Activated CD4-positive, alpha-beta T cell treated with anti-CD3 and anti-CD28 coated beads for 36 hours (primary cell): ENCODE data around the gene PTP4A2. TPM values are rescaled to one million over a fixed set of nuclear protein-coding genes. Genes with fewer than 3 reads are reported as not detected.
A peak's percentile ranks its signal among the peaks of the same experiment; 100 is the strongest.

ENCODE experiments used
- ATAC-seq: fragments of 200-7000 bp; cut with Tn5 transposase; one replicate; pipeline ENCODE4 v1.10.0; 2021; ENCODE audit warnings: mild to moderate bottlenecking, moderate library complexity
- CTCF ChIA-PET: fragments of 350-600 bp; sonication (Branson Sonifier 250); formaldehyde crosslinking; loops from one replicate; lab custom pipeline; 2021; ENCODE audit warnings: antibody characterized with exemption; lab: Charles Lee
- POLR2A ChIA-PET: fragments of 350-600 bp; sonication (Branson Sonifier 250); formaldehyde crosslinking; loops from one replicate; lab custom pipeline; 2021; ENCODE audit warnings: antibody characterized with exemption, inconsistent platforms; lab: Charles Lee
- DNase-seq: peaks from one replicate; pipeline ENCODE4 v3.0.0-alpha.2; 2020
- H3K27ac Mint-ChIP-seq: one replicate; pipeline ENCODE4 v1.8.0; 2021; ENCODE audit warnings: mixed read lengths
- H3K27me3 Mint-ChIP-seq: one replicate; pipeline ENCODE4 v1.8.0; 2021; ENCODE audit warnings: mixed read lengths
- H3K36me3 Mint-ChIP-seq: one replicate; pipeline ENCODE4 v1.8.0; 2021; ENCODE audit warnings: low read depth, mixed read lengths
- H3K4me1 Mint-ChIP-seq: one replicate; pipeline ENCODE4 v1.8.0; 2021; ENCODE audit warnings: mixed read lengths
- H3K4me3 Mint-ChIP-seq: one replicate; pipeline ENCODE4 v1.8.0; 2021; ENCODE audit warnings: mild to moderate bottlenecking, moderate library complexity, mixed read lengths
- H3K9me3 Mint-ChIP-seq: one replicate; pipeline ENCODE4 v1.8.0; 2021; ENCODE audit warnings: low read depth, mixed read lengths
- intact Hi-C, 2 experiments: fragments of 100-400 bp; cut with DNase I in 1 of 2; cut with micrococcal nuclease in 1 of 2; formaldehyde crosslinking; loops; one replicate each; pipeline versions ENCODE4 v1.14.2 to v1.15.1; 2022 to 2024; cut with DNase I, micrococcal nuclease
- total RNA-seq, 2 experiments: library from RNA; stranded (reverse); gene quantifications; one replicate each; pipeline ENCODE4 v1.2.3, GENCODE V29; 2021

PTP4A2 gene
- total RNA-seq, 2 experiments from 2014 or later, result 279 to 314 TPM

DNA sequence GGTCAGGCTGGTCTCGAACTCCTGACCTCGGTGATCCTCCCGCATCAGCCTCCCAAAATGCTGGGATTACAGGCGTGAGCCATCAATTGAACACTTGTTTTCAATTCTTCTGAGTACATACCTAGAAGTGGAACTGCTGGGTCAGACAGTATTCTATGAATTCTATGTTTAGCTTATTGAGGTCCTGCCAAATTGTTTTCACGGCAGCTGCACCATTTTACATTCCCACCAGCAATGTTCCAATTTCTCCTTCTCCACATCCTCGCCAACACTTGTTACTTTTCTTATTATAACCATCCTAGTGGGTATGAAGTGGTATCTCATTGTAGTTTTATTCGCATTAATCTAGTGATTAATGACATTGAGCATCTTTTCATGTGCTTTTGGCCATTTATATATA, 49.9 kb downstream of the PTP4A2 start:
- ATAC-seq (no peak), DNase-seq (no peak)
- no peaks in the 10 kb centered on the region for H3K9me3 Mint-ChIP-seq
- ChIA-PET CTCF (interaction anchor here (0.8 kb wide), 1 partner anchor 154 kb away, joined by 3 read pairs; no protein-coding TSS in a partner anchor), POLR2A (interaction anchor here (0.6 to 0.7 kb wide), 2 partner anchors 18 to 51 kb away, joined by 4 read pairs; no protein-coding TSS in a partner anchor)
- no peaks in the 10 kb centered on the region for H3K36me3 Mint-ChIP-seq
- H3K27me3 Mint-ChIP-seq, result no peaks in the 10 kb centered on the region
- peak overlapping the region; percentile 58 for H3K27ac Mint-ChIP-seq
- no peak overlapping the region for H3K4me3 Mint-ChIP-seq
- H3K4me1 Mint-ChIP-seq, result peaks cover 39% of the 10 kb centered on the region
- intact Hi-C loops, result loop anchor here in 1 of 2 experiments (2.0 kb wide), 1 partner anchor 61 kb away; no protein-coding TSS in a partner anchor

DNA sequence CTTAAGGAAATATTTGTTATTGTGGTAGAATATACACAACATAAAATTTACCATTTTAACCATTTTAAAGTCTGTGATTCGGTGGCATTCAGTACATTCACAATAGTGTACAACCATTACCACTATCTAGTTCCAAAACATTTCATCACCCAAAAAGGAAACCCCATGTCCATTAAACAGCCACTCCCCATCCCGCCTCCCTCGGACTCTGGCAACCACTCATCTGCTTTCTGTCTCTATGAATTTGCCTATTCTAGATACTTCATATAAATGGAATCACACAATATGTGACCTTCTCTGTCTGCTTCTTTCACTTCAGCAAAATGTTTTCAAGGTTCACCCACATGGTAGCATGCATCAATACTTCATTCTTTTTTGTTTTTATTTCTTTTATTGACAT, 51.3 kb downstream of the PTP4A2 start:
- Mint-ChIP-seq H3K27ac (no peak overlapping the region), H3K4me3 (no peak overlapping the region), H3K27me3 (no peaks in the 10 kb centered on the region), H3K9me3 (no peaks in the 10 kb centered on the region), H3K36me3 (no peaks in the 10 kb centered on the region), H3K4me1 (peaks cover 35% of the 10 kb centered on the region)
- DNase-seq (no peak), ATAC-seq (no peak)
- CTCF ChIA-PET, result interaction anchor here (1.0 kb wide), 1 partner anchor 84 kb away, joined by 3 read pairs; no protein-coding TSS in a partner anchor
- POLR2A ChIA-PET, result no interaction called here
- intact Hi-C loops, result no loop called here

DNA sequence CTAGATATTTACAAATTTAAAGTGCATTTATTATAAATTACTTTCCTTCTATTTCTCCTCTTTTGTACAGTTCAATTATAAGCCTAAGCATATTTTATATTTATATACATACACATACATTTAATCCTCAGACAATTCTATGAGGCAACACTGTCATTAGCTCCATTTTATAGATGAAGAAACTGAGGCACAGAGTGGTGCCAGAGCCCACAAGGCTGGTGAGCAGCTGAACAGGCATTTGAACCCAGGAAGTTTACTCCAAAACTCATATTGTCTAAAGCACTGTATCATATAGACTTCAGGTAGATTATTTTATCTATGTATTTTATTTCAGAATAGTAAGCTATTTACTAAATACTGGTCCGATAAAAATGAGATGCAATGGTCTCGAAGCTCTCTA, 52.3 kb downstream of the PTP4A2 start:
- POLR2A ChIA-PET, result interaction anchor here (0.6 kb wide), 2 partner anchors 32 to 72 kb away, joined by 3 read pairs; no protein-coding TSS in a partner anchor
- Mint-ChIP-seq H3K4me3 (no peak overlapping the region), H3K9me3 (no peaks in the 10 kb centered on the region), H3K4me1 (peaks cover 28% of the 10 kb centered on the region), H3K27me3 (no peaks in the 10 kb centered on the region), H3K36me3 (no peaks in the 10 kb centered on the region), H3K27ac (no peak overlapping the region)
- intact Hi-C loops, result no loop called here
- no peak for ATAC-seq
- CTCF ChIA-PET, result interaction anchor here (0.5 to 0.7 kb wide), 3 partner anchors 14 to 121 kb away, joined by 3 to 5 read pairs (median 4); no protein-coding TSS in a partner anchor
- DNase-seq, result no peak

DNA sequence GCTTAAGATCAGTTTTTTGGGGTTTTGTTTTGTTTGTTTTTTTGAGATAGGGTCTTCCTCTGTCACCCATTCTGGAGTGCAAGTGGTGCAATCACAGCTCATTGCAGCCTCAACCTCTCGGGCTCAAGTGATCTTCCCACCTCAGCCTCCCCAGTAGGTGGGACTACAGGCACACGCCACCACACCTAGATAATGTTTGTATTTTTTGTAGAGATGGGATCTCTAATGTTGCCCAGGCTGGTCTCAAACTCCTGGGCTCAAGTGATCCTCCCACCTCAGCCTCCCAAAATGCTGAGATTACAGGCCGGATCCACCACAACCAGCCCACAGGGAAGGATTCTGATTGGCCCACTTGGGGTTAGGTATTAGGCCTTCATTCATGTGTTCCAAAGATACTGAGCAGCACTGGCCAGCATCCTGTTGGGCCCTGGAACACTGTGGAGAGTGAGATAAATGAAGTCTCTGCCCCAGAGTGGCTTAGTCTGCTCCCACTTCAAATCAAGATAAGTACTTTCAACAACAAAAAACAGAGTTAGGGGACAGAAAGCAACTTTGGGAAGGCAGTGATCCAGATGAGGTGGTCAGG, 54.7 kb downstream of the PTP4A2 start:
- ATAC-seq (no peak), DNase-seq (no peak)
- ChIA-PET POLR2A (no interaction called here), CTCF (interaction anchor here (0.6 kb wide), 2 partner anchors 23 to 111 kb away, joined by 3 read pairs; no protein-coding TSS in a partner anchor)
- Mint-ChIP-seq H3K4me1 (peaks cover 11% of the 10 kb centered on the region), H3K27me3 (no peaks in the 10 kb centered on the region), H3K4me3 (no peak overlapping the region), H3K9me3 (no peaks in the 10 kb centered on the region), H3K36me3 (no peaks in the 10 kb centered on the region), H3K27ac (no peak overlapping the region)
- intact Hi-C loops, result no loop called here

DNA sequence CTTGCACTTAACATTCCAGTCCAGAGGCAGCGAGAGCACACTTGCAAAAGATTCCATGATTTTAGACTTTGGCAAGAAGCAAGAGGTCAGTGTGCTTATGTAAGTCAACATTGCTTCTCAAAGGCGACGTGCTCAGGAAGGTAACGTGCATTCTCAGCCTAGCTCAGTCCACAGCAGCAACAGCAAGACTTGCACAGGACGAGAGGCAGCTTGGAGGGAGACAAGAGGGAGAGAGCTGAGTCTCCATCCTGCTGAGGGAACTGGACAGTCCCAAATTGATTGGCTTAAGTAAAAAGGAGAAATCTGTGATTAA, 56.5 kb downstream of the PTP4A2 start:
- no peaks in the 10 kb centered on the region for H3K36me3 Mint-ChIP-seq
- no peak overlapping the region for H3K27ac Mint-ChIP-seq
- ChIA-PET POLR2A (interaction anchor here (0.6 kb wide), 1 partner anchor 76 kb away, joined by 3 read pairs; no protein-coding TSS in a partner anchor), CTCF (interaction anchor here (1.2 kb wide), 1 partner anchor 38 kb away, joined by 3 read pairs; no protein-coding TSS in a partner anchor)
- H3K9me3 Mint-ChIP-seq, result no peaks in the 10 kb centered on the region
- DNase-seq, result no peak
- H3K4me1 Mint-ChIP-seq, result peaks cover 6% of the 10 kb centered on the region
- intact Hi-C loops, result no loop called here
- ATAC-seq, result no peak
- no peak overlapping the region for H3K4me3 Mint-ChIP-seq
- H3K27me3 Mint-ChIP-seq, result no peaks in the 10 kb centered on the region

DNA sequence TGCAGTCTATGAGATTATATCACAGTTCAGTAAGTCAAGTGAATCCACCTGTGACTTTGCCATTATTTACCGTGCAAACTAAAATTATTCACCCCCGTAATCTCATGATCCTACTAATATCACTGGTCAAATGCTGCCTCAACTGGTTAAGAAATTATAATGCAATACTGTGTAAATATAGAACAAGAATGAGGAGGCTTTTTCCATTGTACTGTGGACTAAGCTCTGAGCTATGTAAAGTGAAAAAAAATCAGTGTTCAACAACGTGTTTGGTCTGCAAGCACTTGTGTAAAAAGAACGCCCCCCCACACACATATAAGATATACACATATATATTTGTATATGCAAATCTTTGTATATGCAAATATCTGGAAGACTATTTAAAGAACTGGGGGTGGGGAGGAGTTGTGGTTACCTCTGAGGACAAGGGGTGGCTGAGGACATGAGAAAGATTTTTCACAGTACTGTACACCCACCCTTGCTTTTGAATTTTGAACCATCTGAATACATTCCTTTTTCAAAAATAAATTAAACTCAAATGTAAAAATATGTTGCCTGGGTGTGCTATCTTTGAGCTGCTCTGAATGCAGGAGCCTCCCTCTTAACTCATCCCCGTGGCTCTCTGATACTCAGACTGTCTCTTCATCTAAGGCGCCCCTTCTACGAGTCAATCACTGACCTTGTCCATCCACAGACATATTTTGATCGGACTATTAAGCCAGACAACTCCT, 57.0 kb downstream of the PTP4A2 start:
- DNase-seq, result no peak
- Mint-ChIP-seq H3K9me3 (no peaks in the 10 kb centered on the region), H3K36me3 (no peaks in the 10 kb centered on the region), H3K27ac (peak overlapping the region; percentile 6), H3K27me3 (no peaks in the 10 kb centered on the region), H3K4me3 (no peak overlapping the region), H3K4me1 (peaks cover 9% of the 10 kb centered on the region)
- no peak for ATAC-seq
- POLR2A ChIA-PET, result interaction anchor here (0.6 kb wide), 1 partner anchor 75 kb away, joined by 3 read pairs; no protein-coding TSS in a partner anchor
- intact Hi-C loops, result no loop called here
- CTCF ChIA-PET, result interaction anchor here (0.6 to 1.2 kb wide), 2 partner anchors 38 to 70 kb away, joined by 3 read pairs; no protein-coding TSS in a partner anchor

DNA sequence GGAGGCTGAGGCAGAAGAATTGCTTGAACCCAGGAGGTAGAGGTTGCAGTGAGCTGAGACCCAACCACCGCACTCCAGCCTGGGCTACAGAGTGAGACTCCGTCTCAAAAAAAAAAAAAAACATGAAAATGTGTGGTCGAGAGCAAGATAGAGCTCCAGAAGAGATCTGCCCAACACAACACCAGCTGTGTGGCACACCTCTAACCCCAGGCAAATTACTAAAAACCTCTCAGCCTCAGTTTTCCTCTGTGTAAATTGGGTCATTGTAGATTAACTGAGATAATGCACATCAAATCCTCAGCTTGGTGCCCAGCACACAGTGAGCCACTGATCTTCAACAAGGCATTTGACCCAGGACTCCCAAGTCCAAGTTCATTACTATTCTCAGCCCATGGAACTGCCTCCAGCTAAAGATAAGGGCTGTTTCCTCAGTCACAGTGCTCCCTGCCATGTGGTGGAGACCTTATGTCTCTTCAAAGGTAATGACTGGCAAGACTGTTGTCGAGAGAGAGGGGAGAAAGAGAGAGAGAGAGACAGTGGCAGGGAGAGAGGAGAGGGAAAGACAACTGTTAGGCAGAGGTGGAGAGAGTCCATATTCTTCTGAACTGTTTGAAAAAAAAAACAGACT, 58.1 kb downstream of the PTP4A2 start:
- H3K4me1 Mint-ChIP-seq, result peaks cover 9% of the 10 kb centered on the region
- H3K27ac Mint-ChIP-seq, result peak overlapping the region; percentile 53
- intact Hi-C loops, result no loop called here
- no peak overlapping the region for H3K4me3 Mint-ChIP-seq
- H3K27me3 Mint-ChIP-seq, result no peaks in the 10 kb centered on the region
- no peak for DNase-seq
- ATAC-seq, result no peak
- CTCF ChIA-PET, result interaction anchor here (0.6 kb wide), 1 partner anchor 69 kb away, joined by 3 read pairs; no protein-coding TSS in a partner anchor
- H3K36me3 Mint-ChIP-seq, result no peaks in the 10 kb centered on the region
- no peaks in the 10 kb centered on the region for H3K9me3 Mint-ChIP-seq
- POLR2A ChIA-PET, result no interaction called here

DNA sequence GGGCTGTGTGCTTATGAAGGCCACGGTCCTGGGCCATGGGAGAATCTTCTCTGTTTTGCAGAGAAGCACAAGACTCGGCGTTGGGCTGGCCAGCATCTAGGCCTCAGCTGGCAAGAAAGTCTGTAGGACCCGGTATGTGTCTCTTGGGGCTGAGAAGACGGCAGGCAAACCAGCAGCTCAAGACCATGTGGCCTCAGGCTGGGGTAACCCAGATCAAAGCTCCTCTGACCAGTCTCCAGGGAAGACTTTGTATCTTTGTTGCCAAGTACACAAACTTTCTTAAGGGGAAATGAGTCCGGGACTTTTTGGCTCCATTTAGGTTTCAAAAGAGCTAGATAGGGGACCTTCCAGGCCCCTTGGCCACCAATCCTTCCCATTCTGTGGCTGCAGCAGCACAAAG, 60.1 kb downstream of the PTP4A2 start:
- intact Hi-C loops, result no loop called here
- H3K36me3 Mint-ChIP-seq, result peaks cover under 1% of the 10 kb centered on the region
- no peaks in the 10 kb centered on the region for H3K27me3 Mint-ChIP-seq
- CTCF ChIA-PET, result interaction anchor here (0.6 to 1.3 kb wide), 3 partner anchors 62 to 91 kb away, joined by 3 read pairs; partner anchors contain the start of gene SPOCD1
- peaks cover 13% of the 10 kb centered on the region for H3K4me1 Mint-ChIP-seq
- no peak for ATAC-seq
- POLR2A ChIA-PET, result no interaction called here
- DNase-seq, result no peak
- no peak overlapping the region for H3K27ac Mint-ChIP-seq
- H3K9me3 Mint-ChIP-seq, result peaks cover under 1% of the 10 kb centered on the region
- H3K4me3 Mint-ChIP-seq, result no peak overlapping the region

DNA sequence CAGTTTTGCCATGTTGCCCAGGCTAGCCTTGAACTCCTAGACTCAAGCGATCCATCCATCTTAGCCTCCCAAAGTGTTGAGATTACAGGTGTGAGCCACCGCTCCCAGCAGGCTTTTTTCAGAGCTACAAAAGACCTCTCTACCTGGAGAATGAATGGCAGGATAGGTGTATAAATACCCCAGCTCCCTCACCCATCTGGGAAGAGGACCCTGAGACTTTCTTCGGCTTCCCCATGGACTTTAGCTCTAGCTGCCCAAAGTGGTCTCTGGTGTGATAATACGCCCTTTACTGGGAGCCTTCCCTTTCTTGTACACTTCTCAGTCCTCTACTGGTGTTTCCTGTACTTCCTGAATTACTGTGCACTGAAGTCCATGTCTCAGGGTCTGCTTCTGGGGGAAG, 60.6 kb downstream of the PTP4A2 start:
- Mint-ChIP-seq H3K27me3 (no peaks in the 10 kb centered on the region), H3K4me3 (no peak overlapping the region), H3K27ac (no peak overlapping the region), H3K36me3 (peaks cover 3% of the 10 kb centered on the region), H3K9me3 (peaks cover 3% of the 10 kb centered on the region), H3K4me1 (peaks cover 18% of the 10 kb centered on the region)
- DNase-seq (no peak), ATAC-seq (no peak)
- intact Hi-C loops, result no loop called here
- ChIA-PET POLR2A (no interaction called here), CTCF (interaction anchor here (0.6 to 1.3 kb wide), 2 partner anchors 62 to 87 kb away, joined by 3 read pairs; partner anchors contain the start of gene SPOCD1)

DNA sequence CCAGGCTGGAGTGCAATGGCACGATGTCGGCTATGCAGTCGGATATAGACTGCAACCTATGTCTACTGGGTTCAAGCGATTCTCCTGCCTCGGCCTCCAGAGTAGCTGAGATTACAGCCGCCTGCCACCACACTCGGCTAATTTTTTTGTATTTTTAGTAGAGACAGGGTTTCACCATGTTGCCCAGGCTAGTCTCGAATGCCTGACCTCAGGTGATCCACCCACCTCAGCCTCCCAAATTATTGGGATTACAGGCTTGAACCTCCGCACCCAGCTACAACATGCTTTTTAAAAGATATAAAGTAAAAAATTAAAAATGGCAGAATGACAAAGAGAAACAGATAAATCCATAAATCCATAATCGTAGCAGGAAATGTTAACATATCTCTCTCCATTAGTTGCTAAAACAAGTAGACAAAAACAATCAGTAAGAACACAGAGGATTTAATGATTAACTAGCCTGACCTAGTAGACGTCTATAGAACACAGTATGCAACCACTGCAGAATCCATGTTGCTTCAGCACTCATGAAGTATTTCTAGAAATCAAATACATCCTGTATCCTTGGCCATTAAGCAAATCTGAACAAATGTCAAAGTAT, 62.4 kb downstream of the PTP4A2 start:
- Mint-ChIP-seq H3K4me3 (no peak overlapping the region), H3K9me3 (peaks cover 3% of the 10 kb centered on the region), H3K27ac (no peak overlapping the region), H3K36me3 (peaks cover 3% of the 10 kb centered on the region), H3K27me3 (no peaks in the 10 kb centered on the region), H3K4me1 (peaks cover 19% of the 10 kb centered on the region)
- DNase-seq (no peak), ATAC-seq (no peak)
- intact Hi-C loops, result no loop called here
- POLR2A ChIA-PET, result no interaction called here
- CTCF ChIA-PET, result interaction anchor here (0.6 kb wide), 1 partner anchor 30 kb away, joined by 4 read pairs; no protein-coding TSS in a partner anchor

DNA sequence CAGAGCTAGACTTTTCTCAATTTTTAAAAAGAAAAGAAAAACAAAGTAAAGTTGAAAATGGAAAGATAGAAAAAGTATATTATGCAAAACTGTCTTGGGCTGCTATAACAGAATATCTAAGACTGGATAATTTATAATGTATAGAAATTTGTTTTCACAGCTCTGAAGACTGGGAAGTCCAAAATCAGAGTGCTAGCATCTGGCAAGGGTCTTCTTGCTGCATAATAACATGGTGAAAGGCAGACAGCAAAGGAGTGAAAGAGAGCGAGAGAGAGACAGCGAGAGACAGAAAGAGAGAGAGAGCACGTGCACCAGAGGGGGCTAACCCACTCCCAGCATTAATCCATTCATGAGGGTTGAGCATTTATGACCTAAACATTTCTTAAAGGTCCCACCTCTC, 63.2 kb downstream of the PTP4A2 start:
- ATAC-seq (no peak), DNase-seq (no peak)
- POLR2A ChIA-PET, result no interaction called here
- peaks cover 3% of the 10 kb centered on the region for H3K36me3 Mint-ChIP-seq
- CTCF ChIA-PET, result no interaction called here
- peaks cover 3% of the 10 kb centered on the region for H3K9me3 Mint-ChIP-seq
- intact Hi-C loops, result no loop called here
- H3K27ac Mint-ChIP-seq, result no peak overlapping the region
- no peak overlapping the region for H3K4me3 Mint-ChIP-seq
- H3K27me3 Mint-ChIP-seq, result no peaks in the 10 kb centered on the region
- H3K4me1 Mint-ChIP-seq, result peaks cover 16% of the 10 kb centered on the region
